Tibial nerve (tissue), 4 donors: ENCODE results near the gene IQCC. TPM values are rescaled to one million over a fixed set of nuclear protein-coding genes. Genes with fewer than 3 reads are reported as not detected.

Source experiments
- DNase-seq, 2 donors: peaks; one replicate each; pipeline ENCODE4 v3.0.0-alpha.2; 2019; ENCODE audit warnings: low spot score in 2 of 2
- H3K27ac ChIP-seq, 4 donors: fragments of 200-600 bp; sonication (generic) in 3 of 4; one replicate each; pipeline ENCODE4 v1.5.1; 2017 to 2019; ENCODE audit warnings: mild to moderate bottlenecking in 1 of 4
- H3K27me3 ChIP-seq, 2 donors: fragments of 200-600 bp; sonication (generic) in 1 of 2; one replicate each; pipeline versions ENCODE4 v1.5.1 to v1.6.0; 2017 to 2019
- H3K36me3 ChIP-seq, 3 donors: fragments of 200-600 bp; sonication (generic); one replicate each; pipeline ENCODE4 v1.5.1; 2018 to 2019
- H3K4me1 ChIP-seq, 4 donors: fragments of 200-600 bp; sonication (generic) in 3 of 4; one replicate each; pipeline ENCODE4 v1.5.1; 2017 to 2019
- H3K4me3 ChIP-seq, 4 donors: fragments of 200-600 bp; sonication (generic) in 3 of 4; one replicate each; pipeline ENCODE4 v1.5.1; 2017 to 2019; ENCODE audit warnings: mild to moderate bottlenecking in 1 of 4, moderate library complexity in 1 of 4
- H3K9me3 ChIP-seq, 4 donors: fragments of 200-600 bp; sonication (generic) in 3 of 4; one replicate each; pipeline ENCODE4 v1.5.1; 2017 to 2019
- EP300 ChIP-seq, 2 donors: sonication (generic); formaldehyde crosslinking; IDR thresholded peaks; one replicate each; pipeline ENCODE4 v1.6.1; 2017; ENCODE audit warnings: antibody characterized with exemption in 2 of 2, mild to moderate bottlenecking in 1 of 2
- POLR2A ChIP-seq, 2 donors: fragments of 450-650 bp; IDR thresholded peaks; one replicate each; pipeline ENCODE4 v1.6.1; 2017; ENCODE audit warnings: antibody characterized with exemption in 2 of 2, mild to moderate bottlenecking in 2 of 2, moderate library complexity in 2 of 2
- WGBS, 2 donors: methylation state at CpG; one replicate each; pipeline ENCODE4 v1.1.5; 2018; 5-methylcytosine and 5-hydroxymethylcytosine counted together
- total RNA-seq, 4 donors: library from RNA; depleted of rRNA; stranded (reverse); fragments of >200 nt; gene quantifications; one replicate each; pipeline ENCODE4 v1.1.0, GENCODE V29; 2016
- TF ChIP-seq, protein P1 (sequence below), 5 experiments: fragments of 200-600 bp in 3 of 5; fragments of 450-650 bp in 2 of 5; sonication (generic) in 3 of 5; IDR thresholded peaks; one replicate each; pipeline ENCODE4 v1.5.1; 2016 to 2019; ENCODE audit warnings: antibody characterized with exemption in 5 of 5, mild to moderate bottlenecking in 3 of 5, moderate library complexity in 2 of 5

IQCC gene
- total RNA-seq, 4 donors from 2014 or later = 2.4 to 4.7 (median 3.7) TPM

DNA sequence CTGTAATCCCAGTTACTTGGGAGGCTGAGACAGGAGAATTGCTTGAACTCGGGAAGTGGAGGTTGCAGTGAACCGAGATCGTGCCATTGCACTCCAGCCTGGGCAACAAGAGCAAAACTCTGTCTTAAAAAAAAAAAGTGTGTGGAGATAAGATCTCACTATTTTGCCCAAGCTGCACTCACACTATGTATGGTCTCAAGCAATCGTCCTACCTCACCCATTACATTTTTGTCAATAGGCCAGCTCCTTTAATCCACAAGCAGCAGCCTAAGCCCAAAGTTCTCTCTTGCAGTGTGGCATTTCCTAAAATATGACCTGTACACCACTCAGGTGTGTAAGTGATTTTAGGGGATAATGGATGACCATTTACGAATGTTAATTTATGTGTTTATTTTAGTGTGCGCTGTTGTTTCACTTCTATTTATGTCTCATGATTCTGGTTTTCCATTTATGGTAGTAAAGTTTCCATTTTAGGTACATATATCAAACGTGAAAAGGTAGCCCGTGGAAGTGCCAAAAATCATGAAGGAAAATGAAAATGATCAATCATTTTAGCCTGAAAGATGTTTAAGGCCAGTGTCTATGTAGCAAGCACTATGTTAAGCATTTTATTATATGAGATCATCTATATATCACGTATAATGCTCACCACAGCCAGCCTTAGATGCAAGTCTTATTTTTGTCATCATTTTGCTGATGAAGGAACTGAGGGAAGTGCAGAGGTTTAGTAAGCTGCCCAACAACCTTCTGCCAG lies 51.2 kb downstream of the IQCC start:
- no peak for DNase-seq
- H3K27ac ChIP-seq = no peak overlapping the region
- H3K36me3 ChIP-seq = no peaks in the 10 kb centered on the region
- no peak overlapping the region for H3K4me3 ChIP-seq
- peaks cover 0 to 7% (median 0%) of the 10 kb centered on the region in 4 donors for H3K4me1 ChIP-seq
- 81% methylated on average over 9 of the region's 9 CpGs for WGBS, 2 donors
- no peaks in the 10 kb centered on the region for H3K27me3 ChIP-seq
- TF ChIP-seq, protein P1, sequence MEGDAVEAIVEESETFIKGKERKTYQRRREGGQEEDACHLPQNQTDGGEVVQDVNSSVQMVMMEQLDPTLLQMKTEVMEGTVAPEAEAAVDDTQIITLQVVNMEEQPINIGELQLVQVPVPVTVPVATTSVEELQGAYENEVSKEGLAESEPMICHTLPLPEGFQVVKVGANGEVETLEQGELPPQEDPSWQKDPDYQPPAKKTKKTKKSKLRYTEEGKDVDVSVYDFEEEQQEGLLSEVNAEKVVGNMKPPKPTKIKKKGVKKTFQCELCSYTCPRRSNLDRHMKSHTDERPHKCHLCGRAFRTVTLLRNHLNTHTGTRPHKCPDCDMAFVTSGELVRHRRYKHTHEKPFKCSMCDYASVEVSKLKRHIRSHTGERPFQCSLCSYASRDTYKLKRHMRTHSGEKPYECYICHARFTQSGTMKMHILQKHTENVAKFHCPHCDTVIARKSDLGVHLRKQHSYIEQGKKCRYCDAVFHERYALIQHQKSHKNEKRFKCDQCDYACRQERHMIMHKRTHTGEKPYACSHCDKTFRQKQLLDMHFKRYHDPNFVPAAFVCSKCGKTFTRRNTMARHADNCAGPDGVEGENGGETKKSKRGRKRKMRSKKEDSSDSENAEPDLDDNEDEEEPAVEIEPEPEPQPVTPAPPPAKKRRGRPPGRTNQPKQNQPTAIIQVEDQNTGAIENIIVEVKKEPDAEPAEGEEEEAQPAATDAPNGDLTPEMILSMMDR (IDR thresholded peaks at IDR 0.05) = no peak
- TF ChIP-seq EP300 (IDR thresholded peaks at IDR 0.05) = no peak
- no peak for TF ChIP-seq POLR2A (IDR thresholded peaks at IDR 0.05)
- no peaks in the 10 kb centered on the region for H3K9me3 ChIP-seq

DNA sequence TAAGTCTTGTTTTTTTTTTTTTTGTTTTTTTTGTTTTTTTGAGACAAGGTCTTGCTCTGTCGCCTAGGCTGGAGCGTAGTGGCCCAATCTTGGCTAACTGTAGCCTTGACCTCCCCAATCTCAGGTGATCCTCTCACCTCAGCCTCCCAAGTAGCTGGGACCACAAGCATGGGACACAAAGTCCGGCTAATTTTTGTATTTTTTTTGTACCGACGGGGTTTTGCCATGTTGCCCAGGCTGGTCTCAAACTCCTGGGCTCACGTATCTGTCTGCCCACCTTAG lies 51.7 kb downstream of the IQCC start:
- Histone ChIP-seq H3K36me3 (no peaks in the 10 kb centered on the region), H3K4me1 (peaks cover 0 to 6% (median 0%) of the 10 kb centered on the region in 4 donors), H3K9me3 (no peaks in the 10 kb centered on the region), H3K4me3 (no peak overlapping the region), H3K27ac (no peak overlapping the region), H3K27me3 (no peaks in the 10 kb centered on the region)
- 87 to 88% methylated on average over 6 of the region's 6 CpGs for WGBS, 2 donors
- no peak for TF ChIP-seq POLR2A (IDR thresholded peaks at IDR 0.05)
- TF ChIP-seq EP300 (IDR thresholded peaks at IDR 0.05) = no peak
- TF ChIP-seq, protein P1 (IDR thresholded peaks at IDR 0.05) = no peak
- no peak for DNase-seq

Other genes starting within 250 kb of the IQCC start
- gene KHDRBS1, start 191.8 kb upstream of the IQCC start, total RNA-seq = 10 to 100 TPM; 61.5 to 92.6 (median 78.6) TPM
- gene TMEM39B, start 132.7 kb upstream of the IQCC start, total RNA-seq = 10 to 100 TPM in 2 of 4 donors, 1 to 10 TPM in 2; 3.7 to 13.2 (median 7.3) TPM
- gene KPNA6, start 97.6 kb upstream of the IQCC start, total RNA-seq = 10 to 100 TPM; 30.3 to 39.3 (median 33.5) TPM
- gene TXLNA, start 26.0 kb upstream of the IQCC start, total RNA-seq = 10 to 100 TPM; 41.4 to 52.0 (median 49.5) TPM
- gene CCDC28B, start 5.1 kb upstream of the IQCC start, total RNA-seq = 10 to 100 TPM in 1 of 4 donors, 1 to 10 TPM in 3; 2.7 to 12.0 (median 6.2) TPM
- not detected for gene DCDC2B, start 3.4 kb downstream of the IQCC start, total RNA-seq
- gene TMEM234, start 16.7 kb downstream of the IQCC start, total RNA-seq = 10 to 100 TPM; 22.5 to 29.0 (median 26.3) TPM
- 100 to 1,000 TPM; 121 to 172 (median 152) TPM for gene EIF3I, start 16.7 kb downstream of the IQCC start, total RNA-seq
- 1 to 10 TPM; 1.4 to 5.4 (median 3.5) TPM for gene FAM167B, start 41.6 kb downstream of the IQCC start, total RNA-seq
- 1 to 10 TPM; 1.1 to 6.9 (median 2.0) TPM for gene LCK, start 45.6 kb downstream of the IQCC start, total RNA-seq
- gene HDAC1, start 86.4 kb downstream of the IQCC start, total RNA-seq = 10 to 100 TPM; 40.4 to 51.6 (median 47.1) TPM
- gene MARCKSL1, start 130.6 kb downstream of the IQCC start, total RNA-seq = 10 to 100 TPM; 42.4 to 61.2 (median 45.0) TPM
- 10 to 100 TPM in 3 of 4 donors, 1 to 10 TPM in 1; 9.4 to 23.5 (median 16.3) TPM for gene FAM229A, start 156.8 kb downstream of the IQCC start, total RNA-seq
- gene TSSK3, start 156.9 kb downstream of the IQCC start, total RNA-seq = 1 to 10 TPM in 3 of 4 donors, under 1 TPM in 1; 0.44 to 1.5 (median 1.2) TPM
- 10 to 100 TPM; 60.6 to 88.7 (median 83.8) TPM for gene BSDC1, start 188.8 kb downstream of the IQCC start, total RNA-seq